HuH-7.5 (cell line): ENCODE results near the gene PRXL2B.
"Not testable (repeated sequence)": the region's sequence is repeated elsewhere in the genome, so short reads cannot be mapped to it uniquely, and the experiment has no call there.

Experiments used
- DNase-seq: peaks from one replicate; pipeline ENCODE4 v3.0.0; 2011; ENCODE audit warnings: low spot score

The PRXL2B gene

DNA sequence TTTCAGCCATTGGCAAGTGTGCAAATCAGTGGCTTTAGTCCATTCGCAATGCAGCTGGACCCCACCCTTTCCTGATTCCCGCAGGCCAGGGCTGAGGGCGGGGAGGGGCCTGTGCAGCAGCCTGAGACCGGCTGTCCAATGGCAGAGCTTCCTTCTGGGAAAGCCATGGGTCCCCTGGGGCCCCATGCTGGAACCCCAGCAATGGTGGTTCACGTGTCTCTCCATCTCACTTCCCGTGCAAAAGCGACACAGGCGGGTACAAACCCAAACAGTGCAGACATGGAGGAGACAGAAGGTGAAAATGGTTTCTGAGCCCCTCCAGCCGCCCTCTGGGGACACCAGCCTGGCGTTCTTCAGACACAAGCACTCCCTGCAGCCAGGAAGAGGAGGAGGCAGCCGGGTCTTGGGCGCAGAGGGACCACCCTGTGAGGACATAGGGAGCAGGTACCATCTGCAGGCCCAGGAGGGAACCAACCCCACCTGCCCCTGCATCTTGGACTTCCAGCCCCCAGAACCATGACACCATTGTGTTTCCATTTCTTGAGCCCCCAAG lies 36.2 kb upstream of the PRXL2B start:
- DNase-seq = not testable (repeated sequence)

- not testable (repeated sequence) for DNase-seq
These were observed 35.0 kb upstream of the PRXL2B start for GRCh38 chr1:2551544-2551943.

DNA sequence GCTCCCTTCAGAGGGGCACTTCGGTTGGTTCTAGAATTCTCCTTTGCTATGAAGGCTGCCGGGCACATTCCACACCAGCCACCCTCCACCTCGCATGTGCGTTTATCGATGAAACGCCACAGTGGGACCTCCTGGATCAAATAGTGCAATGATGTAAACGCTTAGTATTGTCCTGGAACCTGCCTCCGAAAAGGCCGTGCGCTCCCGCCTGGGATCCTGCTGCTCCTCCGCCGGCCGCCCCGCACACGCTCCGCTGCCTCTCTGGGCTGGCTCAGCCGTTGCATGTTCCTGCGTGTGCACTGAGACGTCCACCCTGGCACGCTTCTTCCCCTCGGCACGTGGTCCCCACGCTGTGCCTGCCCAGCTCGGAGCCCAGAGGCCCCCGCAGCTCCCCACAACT lies 34.4 kb upstream of the PRXL2B start:
- no peak for DNase-seq

DNA sequence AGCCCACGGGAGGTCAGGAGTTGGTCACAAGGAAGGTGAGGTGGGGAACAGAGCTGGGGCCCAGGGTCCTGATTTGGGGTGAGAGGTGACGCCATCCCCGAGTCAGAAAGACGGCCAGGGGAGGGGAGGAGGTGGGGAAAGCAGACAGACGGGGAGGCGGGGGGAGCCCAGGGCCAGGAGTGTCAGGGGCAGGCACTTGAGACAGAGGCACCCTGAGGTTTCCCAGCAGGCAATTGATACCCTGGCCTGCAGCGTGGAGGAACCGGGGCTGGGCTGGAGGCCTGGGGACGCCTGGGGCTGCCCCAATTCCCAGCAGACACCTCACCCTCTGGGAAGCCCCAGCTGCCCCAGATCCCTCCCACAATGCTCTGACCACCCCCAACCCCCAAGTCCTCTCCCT lies 33.5 kb upstream of the PRXL2B start:
- DNase-seq = not testable (repeated sequence)

DNA sequence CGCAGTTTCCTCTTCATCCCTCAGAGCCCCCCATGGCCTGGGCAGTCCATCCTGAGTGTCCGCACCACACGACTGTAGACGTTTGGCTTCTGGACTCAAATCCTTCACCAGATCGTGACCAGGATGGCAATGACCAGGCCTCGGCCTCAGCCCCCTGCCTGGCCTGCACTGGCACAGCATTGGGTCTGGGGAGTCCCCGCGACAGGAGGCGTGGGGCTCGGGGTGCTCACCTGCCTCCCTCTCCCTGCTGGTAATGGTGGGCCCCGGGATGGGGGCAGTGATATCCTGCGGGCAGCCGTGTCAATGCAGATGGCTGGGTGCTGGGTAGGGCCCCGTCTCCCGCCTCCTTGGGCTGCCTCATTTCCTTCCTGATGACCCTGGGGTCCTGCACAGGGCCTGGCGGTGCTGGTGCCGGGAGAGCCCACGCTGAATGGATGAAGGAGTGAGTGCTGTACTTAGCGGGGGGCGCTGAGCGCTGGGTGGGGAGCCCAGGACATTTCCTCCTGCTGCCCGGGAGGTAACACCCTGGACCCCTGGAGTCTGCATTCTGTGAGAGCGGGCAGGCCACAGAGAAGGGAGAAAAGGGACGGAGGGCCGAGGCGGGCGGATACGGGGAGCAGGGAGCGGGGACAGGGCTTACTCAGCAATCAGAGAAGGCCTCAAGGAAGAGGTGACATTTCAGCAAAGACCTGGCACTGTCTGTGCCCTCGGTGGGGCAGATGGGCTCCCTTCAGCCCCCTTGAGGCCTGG lies 32.5 kb upstream of the PRXL2B start:
- no peak for DNase-seq

GRCh38 chr1:2554621-2555387 lies 31.8 kb upstream of the PRXL2B start:
- DNase-seq = no peak

DNA sequence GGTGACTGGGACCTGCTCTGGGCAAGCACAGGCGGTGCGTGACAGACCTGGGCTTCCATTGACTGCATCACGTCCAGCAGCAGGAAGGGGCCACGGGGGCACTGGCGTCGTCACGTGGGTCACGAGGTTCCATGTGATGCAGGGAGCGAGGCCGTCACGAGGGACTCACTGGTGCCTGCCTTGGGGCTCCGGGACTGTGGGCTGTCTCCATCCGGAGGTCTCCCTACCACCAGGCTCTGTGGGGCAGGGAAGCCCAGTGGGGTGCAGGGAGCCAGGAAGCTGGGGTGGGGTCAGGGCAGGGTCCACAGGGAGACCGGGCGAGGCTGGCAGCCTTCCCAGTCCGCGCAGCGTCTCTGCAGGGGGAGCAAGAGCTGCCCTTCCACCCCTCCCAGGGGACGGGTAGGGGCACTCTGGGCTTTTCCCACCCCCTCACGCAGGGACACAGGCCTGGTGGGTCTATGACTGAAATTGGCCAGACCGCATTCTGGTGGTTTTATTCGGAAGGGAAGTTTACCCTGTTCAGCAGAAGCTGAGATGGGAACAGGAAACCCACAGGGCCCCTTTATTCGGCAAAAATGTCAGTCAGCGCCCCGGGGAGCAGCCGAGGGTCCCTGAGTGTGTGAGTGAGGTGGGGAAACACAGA lies 30.8 kb upstream of the PRXL2B start:
- no peak for DNase-seq

DNA sequence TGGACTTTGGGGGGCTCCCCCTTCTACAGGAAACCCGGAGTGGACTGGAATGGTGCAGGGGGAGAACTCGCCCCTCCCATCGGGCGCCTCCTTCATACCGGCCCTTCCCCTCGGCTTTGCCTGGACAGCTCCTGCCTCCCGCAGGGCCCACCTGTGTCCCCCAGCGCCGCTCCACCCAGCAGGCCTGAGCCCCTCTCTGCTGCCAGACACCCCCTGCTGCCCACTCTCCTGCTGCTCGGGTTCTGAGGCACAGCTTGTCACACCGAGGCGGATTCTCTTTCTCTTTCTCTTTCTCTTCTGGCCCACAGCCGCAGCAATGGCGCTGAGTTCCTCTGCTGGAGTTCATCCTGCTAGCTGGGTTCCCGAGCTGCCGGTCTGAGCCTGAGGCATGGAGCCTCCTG lies 30.3 kb upstream of the PRXL2B start, which contains the start of gene TNFRSF14:
Gene TNFRSF14, plus strand, starts transcription at position 95 of the 401 bp plus-strand sequence. Its CDS starts 294 bp downstream, at position 389.
- no peak for DNase-seq

- no peak for DNase-seq
These were observed 29.7 kb upstream of the PRXL2B start for GRCh38 chr1:2556678-2557481.

- no peak for DNase-seq
These were observed 28.8 kb upstream of the PRXL2B start for GRCh38 chr1:2557482-2558400.

DNA sequence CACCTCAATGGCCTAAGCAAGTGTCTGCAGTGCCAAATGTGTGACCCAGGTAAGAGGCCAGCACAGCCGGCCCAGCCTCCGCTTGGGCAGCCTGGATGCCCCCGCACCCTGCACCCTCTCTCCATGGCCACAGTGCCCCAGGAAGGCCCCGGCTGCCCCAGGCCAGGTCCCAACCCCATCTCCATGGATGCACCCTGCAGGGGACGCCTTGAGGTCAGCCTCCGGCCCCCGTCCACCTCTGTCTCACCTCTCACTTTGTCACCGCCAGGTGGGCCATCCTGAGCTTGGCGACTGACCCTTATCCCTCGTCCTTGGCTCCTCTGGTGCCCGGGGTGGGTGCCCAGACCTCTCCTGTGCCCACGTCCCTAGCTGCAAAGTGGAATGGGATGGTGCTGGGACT lies 28.2 kb upstream of the PRXL2B start:
- DNase-seq = no peak

GRCh38 chr1:2558861-2559260 lies 27.7 kb upstream of the PRXL2B start:
- DNase-seq = no peak

DNA sequence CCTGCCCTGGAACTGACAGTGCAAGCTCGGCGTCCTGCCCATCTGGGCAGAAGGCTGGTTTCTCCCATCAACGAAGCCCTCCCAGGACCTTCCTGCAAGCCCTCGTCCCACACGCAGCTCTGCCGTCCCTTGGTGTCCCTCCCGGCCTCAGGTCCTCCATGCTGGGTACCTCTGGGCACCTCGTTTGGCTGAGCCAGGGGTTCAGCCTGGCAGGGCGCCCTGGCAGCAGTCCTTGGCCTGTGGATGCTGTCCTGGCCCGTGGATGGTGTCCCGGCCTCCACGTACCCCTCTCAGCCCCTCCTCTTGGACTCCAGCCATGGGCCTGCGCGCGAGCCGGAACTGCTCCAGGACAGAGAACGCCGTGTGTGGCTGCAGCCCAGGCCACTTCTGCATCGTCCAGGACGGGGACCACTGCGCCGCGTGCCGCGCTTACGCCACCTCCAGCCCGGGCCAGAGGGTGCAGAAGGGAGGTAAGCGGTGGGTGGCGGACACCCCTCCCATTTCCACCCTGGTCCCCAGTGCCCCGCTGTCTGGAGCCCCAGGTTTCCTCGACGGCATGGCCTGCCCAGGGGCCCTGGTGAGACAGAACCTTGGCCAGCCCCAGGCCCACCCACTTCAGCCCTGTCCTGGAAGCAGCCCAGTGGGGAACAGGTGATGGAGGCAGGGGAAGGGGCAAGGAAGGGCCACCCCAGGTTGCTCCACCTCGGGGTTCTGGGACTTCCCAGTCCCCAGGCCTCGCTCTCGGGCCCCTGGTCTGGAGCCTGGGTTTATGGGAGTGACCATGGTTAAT lies 26.9 kb upstream of the PRXL2B start:
- DNase-seq = no peak

DNA sequence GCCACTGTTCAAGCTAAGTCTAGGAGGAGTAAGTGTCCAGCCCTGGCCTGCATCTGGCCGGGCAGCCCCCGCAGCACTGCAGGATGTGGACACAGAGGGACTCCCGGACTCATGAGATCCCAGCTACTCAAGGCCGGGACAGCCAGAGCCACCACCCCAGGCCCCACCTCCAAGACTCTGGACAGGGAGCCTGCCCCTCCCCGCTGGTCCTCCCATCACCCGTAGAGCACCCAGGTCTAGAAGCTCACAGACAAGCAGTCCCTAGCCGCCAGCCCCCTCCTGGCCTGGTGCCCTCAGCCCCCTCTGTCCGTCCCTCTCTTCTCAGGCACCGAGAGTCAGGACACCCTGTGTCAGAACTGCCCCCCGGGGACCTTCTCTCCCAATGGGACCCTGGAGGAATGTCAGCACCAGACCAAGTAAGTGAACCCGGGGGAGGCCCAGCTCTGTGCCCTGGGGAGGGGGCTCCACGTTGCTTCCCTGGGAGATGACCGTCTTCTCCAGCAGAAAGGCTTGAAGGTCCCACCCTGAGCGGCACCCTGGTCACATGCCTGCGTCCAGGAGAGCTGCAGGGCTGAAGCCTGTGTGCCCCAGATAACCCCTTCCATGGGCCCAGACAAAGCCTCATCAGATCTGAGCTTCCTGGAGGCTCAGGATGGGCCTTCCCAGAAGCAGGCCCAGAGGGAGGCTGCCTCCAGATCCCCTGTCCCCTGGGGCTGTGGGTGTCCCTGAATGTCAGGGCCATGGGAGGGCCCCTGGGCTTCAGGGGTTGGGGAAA lies 26.1 kb upstream of the PRXL2B start:
- no peak for DNase-seq

- no peak for DNase-seq
These were observed 25.1 kb upstream of the PRXL2B start for GRCh38 chr1:2561446-2561845.

DNA sequence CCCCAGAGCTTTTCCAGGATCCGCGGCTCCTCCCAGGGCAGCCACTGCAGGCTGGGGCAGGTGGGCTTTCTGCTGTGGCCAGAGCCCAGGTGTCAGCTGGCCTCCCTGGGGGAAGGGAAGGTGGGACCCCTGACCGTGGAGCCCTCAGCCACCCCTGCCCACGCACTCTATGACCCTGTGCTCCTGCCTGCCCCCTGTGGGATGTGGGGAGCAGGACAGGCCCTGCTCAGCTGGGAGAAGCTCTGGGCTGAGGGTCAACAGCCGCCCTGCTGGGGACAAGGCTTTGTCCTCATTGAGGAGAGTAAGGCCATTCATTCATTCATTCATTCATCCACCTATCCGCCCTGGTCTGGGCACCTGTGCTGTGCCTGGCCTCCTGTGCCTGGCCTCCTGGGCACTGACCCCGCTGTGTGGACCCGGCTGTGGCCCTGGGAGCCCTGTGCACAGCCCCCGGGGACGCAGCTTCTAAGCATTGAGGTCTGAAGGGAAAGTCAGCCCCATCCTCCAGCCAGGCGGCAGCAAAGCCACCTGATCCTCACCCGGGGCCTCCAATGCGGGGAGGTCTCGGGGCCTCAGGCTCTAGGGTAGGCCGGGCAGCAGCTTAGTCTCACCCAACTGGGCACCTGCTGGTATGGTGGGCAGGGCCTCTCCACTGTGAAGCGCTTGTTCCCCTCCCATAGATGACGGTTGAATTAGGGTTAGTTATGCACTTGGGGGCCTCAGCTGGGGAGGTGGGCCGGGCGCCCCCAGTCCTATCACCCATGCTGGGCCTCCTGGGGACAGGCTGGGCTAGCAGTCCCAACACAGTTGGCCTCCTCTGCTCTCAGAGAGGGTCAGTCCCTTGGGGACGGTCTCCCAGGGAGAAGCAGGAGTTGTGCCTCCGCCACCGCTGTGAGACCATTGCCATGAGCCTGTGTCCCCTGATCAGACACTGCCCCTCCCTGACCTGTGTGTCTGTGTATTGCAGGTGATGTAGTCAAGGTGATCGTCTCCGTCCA lies 24.4 kb upstream of the PRXL2B start:
- DNase-seq = no peak

DNA sequence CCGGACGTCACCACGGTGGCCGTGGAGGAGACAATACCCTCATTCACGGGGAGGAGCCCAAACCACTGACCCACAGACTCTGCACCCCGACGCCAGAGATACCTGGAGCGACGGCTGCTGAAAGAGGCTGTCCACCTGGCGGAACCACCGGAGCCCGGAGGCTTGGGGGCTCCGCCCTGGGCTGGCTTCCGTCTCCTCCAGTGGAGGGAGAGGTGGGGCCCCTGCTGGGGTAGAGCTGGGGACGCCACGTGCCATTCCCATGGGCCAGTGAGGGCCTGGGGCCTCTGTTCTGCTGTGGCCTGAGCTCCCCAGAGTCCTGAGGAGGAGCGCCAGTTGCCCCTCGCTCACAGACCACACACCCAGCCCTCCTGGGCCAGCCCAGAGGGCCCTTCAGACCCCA lies 23.4 kb upstream of the PRXL2B start:
- no peak for DNase-seq
